Measurements from ENCODE around the gene PLA2G15.
A peak's percentile ranks its signal among the peaks of the same experiment; 100 is the strongest.

The PLA2G15 gene

DNA sequence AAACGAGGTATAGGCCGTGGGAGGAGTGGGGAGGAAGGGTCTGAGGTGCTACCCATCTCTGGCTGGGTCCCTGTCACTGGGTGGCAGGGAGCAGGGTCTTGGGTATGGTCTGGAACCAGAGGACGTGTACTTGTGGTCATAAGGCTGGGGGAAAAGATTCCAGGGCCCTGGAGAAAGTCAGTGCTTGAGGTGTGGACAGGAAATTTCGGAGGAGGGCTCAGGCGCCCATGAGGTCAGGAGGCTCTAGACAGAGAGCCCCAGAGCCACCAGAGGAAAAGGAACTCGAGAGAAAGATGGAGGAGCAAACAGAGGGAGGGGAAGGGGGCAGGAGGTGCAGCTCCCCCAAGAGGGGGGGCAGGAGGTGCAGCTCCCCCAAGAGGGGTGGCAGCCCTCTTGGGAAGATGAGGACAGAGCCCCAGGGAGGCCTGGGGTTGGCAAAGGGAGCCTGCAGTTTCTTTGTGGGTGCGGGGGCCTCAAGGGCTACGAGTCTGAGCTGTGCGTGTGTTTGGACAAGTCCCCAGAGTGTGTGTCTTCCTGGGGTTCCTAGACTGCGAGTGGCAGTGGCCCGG, 18.5 kb downstream of the PLA2G15 start:
- TF ChIP-seq, protein P1, sequence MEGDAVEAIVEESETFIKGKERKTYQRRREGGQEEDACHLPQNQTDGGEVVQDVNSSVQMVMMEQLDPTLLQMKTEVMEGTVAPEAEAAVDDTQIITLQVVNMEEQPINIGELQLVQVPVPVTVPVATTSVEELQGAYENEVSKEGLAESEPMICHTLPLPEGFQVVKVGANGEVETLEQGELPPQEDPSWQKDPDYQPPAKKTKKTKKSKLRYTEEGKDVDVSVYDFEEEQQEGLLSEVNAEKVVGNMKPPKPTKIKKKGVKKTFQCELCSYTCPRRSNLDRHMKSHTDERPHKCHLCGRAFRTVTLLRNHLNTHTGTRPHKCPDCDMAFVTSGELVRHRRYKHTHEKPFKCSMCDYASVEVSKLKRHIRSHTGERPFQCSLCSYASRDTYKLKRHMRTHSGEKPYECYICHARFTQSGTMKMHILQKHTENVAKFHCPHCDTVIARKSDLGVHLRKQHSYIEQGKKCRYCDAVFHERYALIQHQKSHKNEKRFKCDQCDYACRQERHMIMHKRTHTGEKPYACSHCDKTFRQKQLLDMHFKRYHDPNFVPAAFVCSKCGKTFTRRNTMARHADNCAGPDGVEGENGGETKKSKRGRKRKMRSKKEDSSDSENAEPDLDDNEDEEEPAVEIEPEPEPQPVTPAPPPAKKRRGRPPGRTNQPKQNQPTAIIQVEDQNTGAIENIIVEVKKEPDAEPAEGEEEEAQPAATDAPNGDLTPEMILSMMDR (conservative IDR thresholded peaks at IDR 0.05; ENCODE audit: low read depth): no peak
- ChIA-PET CTCF (interaction anchor here (0.5 to 1.9 kb wide), 21 partner anchors 11 to 176 kb away, joined by 3 to 12 read pairs (median 5); partner anchors contain the start of genes PRMT7 and SLC7A6OS), POLR2A (ENCODE audit: low non-redundant PET) (interaction anchor here (1.0 to 1.3 kb wide), 2 partner anchors 19 to 26 kb away, joined by 4 to 5 read pairs; partner anchors contain the start of gene PLA2G15)
- peak overlapping the region; percentile 98 for H3K27ac ChIP-seq
- DNase-seq (ENCODE audit: low spot score): no peak

DNA sequence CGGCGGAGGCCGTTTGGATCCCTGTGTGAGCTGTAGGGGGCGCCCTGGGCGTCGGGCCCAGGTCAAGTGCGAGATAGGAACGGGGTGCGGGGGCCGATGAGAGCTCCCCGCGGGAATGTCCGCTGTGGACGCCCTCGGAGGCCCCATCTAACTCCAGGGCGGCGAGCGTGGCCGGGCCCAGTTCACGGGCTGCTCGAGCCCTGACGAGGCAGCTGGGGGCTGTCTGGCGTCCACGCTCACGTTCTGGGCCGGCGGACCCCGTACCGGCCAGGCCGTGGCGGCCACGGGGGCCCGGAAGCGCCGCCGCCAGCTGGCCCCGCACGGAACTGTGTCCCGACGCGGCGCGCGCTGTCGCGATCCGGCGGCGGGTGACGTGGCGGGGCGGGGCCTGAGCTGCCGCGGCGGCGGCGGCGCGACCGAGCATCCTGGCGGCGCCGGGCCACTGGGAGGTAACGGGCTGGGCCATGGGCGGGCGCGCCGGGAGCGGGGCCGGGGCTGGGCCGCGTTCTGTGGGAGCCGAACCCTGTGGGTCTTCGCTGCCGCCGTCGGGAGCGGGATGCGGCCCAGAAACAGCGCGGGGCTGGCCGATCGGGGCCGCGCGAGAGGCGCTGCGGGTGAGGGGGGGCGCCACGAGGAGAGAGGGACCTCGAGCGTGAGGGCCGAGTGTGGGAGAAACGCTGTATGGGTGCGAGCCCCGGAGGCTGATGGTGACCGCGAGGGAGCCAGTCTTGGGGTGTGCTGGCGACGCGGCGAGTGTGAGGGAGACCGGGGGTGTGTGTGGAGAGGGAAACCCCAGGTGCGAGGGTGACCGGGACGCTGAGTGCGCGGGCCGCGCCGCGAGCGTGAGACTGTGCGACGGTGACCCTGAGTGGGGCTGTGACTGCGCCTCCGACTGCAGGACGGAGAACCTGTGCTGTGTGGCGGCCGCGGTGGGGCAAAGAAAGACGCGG, 19.2 kb downstream of the PLA2G15 start, which contains the start of gene SLC7A6:
TSS of gene SLC7A6 (plus strand) at position 399 of the 950 bp plus-strand sequence. CDS start 10,201 bp downstream, outside the sequence.
- ChIA-PET POLR2A (ENCODE audit: low non-redundant PET) (interaction anchor here (0.6 to 1.3 kb wide), 5 partner anchors 16 to 63 kb away, joined by 3 to 5 read pairs (median 3); partner anchors contain the start of gene PLA2G15), CTCF (interaction anchor here (0.5 to 1.9 kb wide), 21 partner anchors 10 to 952 kb away, joined by 3 to 12 read pairs (median 4); no protein-coding TSS in a partner anchor)
- peak; percentile 62 for DNase-seq (ENCODE audit: low spot score)
- TF ChIP-seq, protein P1 (conservative IDR thresholded peaks at IDR 0.05; ENCODE audit: low read depth): peak; percentile 75
- peak within 1 kb of the TSS; percentile 98 for H3K27ac ChIP-seq

DNA sequence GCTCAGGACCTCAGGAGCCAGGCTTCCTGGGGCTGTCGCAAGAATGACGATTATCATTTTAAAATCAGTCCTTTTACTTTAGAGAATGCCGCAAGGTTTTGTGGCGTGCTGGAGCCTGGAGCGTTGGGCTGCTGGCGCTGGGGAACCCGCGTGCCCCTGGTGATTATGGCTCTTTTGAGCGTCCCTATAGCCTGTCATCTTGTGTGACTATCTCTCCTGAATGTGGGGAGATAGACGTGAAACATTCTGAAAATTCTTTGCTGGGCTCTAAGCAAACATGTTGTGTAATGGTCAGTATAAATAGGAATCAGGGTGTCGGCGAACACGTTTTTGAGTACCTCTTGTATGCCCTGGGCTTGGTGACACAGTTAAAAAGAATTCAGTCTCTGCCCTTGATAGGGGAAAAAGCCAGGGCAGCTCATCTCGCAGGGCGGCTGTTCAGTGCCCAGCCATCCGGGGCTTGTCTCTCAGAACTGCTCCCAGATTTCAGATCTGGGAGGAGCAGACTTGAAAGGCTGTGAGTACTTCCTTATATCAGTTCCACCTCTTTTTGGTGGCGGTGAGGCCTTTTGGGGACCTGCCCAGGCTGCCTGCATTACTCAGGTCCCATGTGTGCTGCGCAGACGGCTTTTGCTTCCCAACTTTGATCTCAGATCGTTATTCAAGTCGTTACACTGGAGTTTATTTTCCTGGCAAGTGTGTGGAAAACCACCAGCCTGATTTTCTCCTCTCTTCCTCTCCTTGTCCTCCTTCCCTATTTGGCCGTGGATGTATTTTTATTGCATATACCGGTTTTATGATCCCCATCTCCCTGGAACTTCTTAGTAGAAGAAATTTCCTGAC, 20.1 kb downstream of the PLA2G15 start:
- TF ChIP-seq, protein P1 (conservative IDR thresholded peaks at IDR 0.05; ENCODE audit: low read depth): no peak
- peak; percentile 79 for DNase-seq (ENCODE audit: low spot score)
- H3K27ac ChIP-seq: peak overlapping the region; percentile 98
- ChIA-PET CTCF (no interaction called here), POLR2A (ENCODE audit: low non-redundant PET) (interaction anchor here (0.6 kb wide), 1 partner anchor 108 kb away, joined by 3 read pairs; no protein-coding TSS in a partner anchor)

DNA sequence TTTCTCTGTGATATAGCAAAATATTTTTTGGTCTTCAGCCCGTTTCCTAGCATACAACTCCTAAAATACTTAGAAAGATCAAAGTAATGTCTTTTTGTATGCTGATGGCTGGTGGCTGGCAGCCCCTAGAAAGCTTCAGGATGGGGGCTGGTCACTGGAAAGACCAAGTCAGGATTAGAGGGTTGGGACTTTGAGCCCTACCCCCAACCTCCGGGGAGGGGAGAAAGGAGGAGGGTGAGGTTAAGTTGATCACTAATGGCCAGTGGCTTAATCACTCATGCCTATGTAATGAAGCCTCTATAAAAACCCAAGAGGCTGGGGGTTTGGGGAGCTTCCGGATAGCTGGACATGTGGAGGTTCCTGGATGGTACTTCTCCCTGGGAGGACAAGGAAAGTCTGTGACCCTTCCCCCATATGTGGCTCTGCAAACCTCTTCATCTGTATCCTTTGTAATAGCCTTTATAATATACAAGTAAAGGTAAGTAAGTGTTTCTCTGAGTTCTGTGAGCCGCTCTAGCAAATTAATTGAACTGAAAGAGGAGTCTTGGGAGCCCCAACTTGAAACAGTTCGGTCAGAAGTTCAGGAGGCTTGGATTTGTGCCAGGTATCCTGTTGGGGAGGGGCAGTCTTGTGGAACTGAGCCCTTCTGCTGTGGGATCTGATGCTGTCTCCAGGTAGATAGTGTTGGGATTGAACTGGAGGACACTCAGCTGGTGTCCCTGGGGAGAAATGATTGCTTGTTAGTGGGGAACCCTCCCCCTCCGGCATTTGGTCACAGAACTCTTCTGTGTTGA, 22.6 kb downstream of the PLA2G15 start:
- POLR2A ChIA-PET (ENCODE audit: low non-redundant PET): no interaction called here
- DNase-seq (ENCODE audit: low spot score): no peak
- CTCF ChIA-PET: interaction anchor here (1.2 kb wide), 1 partner anchor 61 kb away, joined by 3 read pairs; no protein-coding TSS in a partner anchor
- TF ChIP-seq, protein P1 (conservative IDR thresholded peaks at IDR 0.05; ENCODE audit: low read depth): no peak
- H3K27ac ChIP-seq: peak overlapping the region; percentile 28; the same call in 1 of the 2 replicates

DNA sequence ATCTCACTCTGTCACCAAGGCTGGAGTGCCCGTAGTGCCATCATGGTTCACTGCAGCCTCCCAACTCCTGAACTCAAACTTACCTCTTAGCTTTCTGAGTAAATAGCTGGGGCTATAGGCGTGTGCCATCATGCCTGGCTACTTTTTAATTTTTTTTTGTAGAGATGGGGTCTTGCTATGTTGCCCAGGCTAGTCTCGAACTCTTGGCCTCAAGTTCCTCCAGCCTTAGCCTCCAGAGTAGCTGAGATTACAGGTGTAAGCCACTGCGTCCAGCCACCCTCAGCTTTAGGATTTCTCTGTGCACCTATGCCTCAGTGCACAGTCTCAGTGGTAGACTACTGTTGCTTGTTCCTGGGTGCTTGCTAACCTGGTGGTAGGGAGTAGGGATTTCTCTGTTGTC, 24.6 kb downstream of the PLA2G15 start:
- TF ChIP-seq, protein P1 (conservative IDR thresholded peaks at IDR 0.05; ENCODE audit: low read depth): no peak
- CTCF ChIA-PET: interaction anchor here (1.6 kb wide), 1 partner anchor 59 kb away, joined by 4 read pairs; no protein-coding TSS in a partner anchor
- POLR2A ChIA-PET (ENCODE audit: low non-redundant PET): no interaction called here
- H3K27ac ChIP-seq: no peak overlapping the region
- no peak for DNase-seq (ENCODE audit: low spot score)
